HCT116 (cell line): ENCODE data around the gene PLCL2. TPM values are rescaled to one million over a fixed set of nuclear protein-coding genes. Genes with fewer than 3 reads are reported as not detected.

Experiments used
- ATAC-seq: fragments of 200-7000 bp; cut with Tn5 transposase; 2 replicates; pipeline ENCODE4 v1.9.1; 2020; ENCODE audit warnings: mild to moderate bottlenecking, moderate library complexity
- BruUV-seq: library from RNA; stranded (reverse); fragments of 400-500 nt; replicated peaks from 2 replicates; lab custom pipeline; 2021; lab: Mats Ljungman, UMichigan
- CTCF ChIA-PET: fragments of 300-600 bp; sonication (Branson Sonifier 250); formaldehyde crosslinking; loops from one replicate; lab custom pipeline; 2021; ENCODE audit warnings: antibody characterized with exemption; lab: Charles Lee
- POLR2A ChIA-PET: fragments of 300-600, 350-600 bp; sonication (Branson Sonifier 250); formaldehyde crosslinking; loops from one replicate; lab custom pipeline; 2021; ENCODE audit warnings: antibody characterized with exemption; lab: Charles Lee
- RAD21 ChIA-PET, 2 experiments: fragments of 300-600 bp; sonication (Branson Sonifier 250); formaldehyde crosslinking; loops; one replicate each; lab custom pipeline; 2023; ENCODE audit warnings: low total read pairs in 2 of 2; ENCODE audit not compliant: uncharacterized antibody in 2 of 2, unreplicated experiment in 2 of 2, low non-redundant PET in 1 of 2; lab: Charles Lee
- DNase-seq: peaks from one replicate; pipeline ENCODE4 v3.0.0-alpha.2; 2010; ENCODE audit warnings: low read depth, low spot score
- H2AFZ ChIP-seq: fragments of 200-600 bp; shearing (Covaris generic), sonication (generic); 2 replicates; pipeline ENCODE4 v1.6.1; 2017; ENCODE audit warnings: low read depth, mixed run types, mixed read lengths, antibody characterized with exemption, low read length; ENCODE audit not compliant: poor library complexity, severe bottlenecking
- H3K27ac ChIP-seq: 2 replicates; pipeline ENCODE4 v1.5.1; 2012; ENCODE audit warnings: low read depth, low read length
- H3K27me3 ChIP-seq: fragments of 200-600 bp; sonication (generic); 2 replicates; pipeline ENCODE4 v1.6.1; 2016; ENCODE audit warnings: mixed run types, low read length, mixed read lengths; ENCODE audit not compliant: insufficient read depth
- H3K36me3 ChIP-seq, 2 experiments: fragments of 200-500 bp in 1 of 2; fragments of 200-600 bp in 1 of 2; sonication (Bioruptor generic) in 1 of 2; sonication (generic) in 1 of 2; 2 replicates each; pipeline versions ENCODE4 v1.5.1 to v1.6.1; 2014 to 2016; ENCODE audit warnings: low read length in 2 of 2, inconsistent platforms in 1 of 2, mixed read lengths in 1 of 2, mixed run types in 1 of 2; ENCODE audit not compliant: insufficient read depth in 2 of 2, control insufficient read depth in 1 of 2
- H3K4me1 ChIP-seq, 2 experiments: fragments of 200-600 bp in 1 of 2; sonication (generic) in 1 of 2; 2 replicates each; pipeline versions ENCODE4 v1.5.1 to v1.6.1; 2012 to 2017; ENCODE audit warnings: low read length in 2 of 2, inconsistent platforms in 1 of 2, mild to moderate bottlenecking in 1 of 2, mixed read lengths in 1 of 2, mixed run types in 1 of 2, moderate library complexity in 1 of 2; ENCODE audit not compliant: insufficient read depth in 2 of 2, control insufficient read depth in 1 of 2
- H3K4me2 ChIP-seq: fragments of 200-600 bp; sonication (generic); 2 replicates; pipeline ENCODE4 v1.6.1; 2017; ENCODE audit warnings: mixed run types, low read length, mixed read lengths
- H3K4me3 ChIP-seq, 2 experiments: fragments of 200-600 bp in 1 of 2; sonication (generic) in 1 of 2; replicated peaks in 1 of 2; 2 replicates each; pipeline ENCODE4 v1.5.1; 2011 to 2016; ENCODE audit warnings: low read length in 2 of 2, control low read depth in 1 of 2, low read depth in 1 of 2, mild to moderate bottlenecking in 1 of 2, mixed read lengths in 1 of 2, mixed run types in 1 of 2
- H3K79me2 ChIP-seq: fragments of 200-600 bp; sonication (generic); 2 replicates; pipeline ENCODE4 v1.6.1; 2017; ENCODE audit warnings: mild to moderate bottlenecking, mixed run types, low read length, moderate library complexity, mixed read lengths; ENCODE audit not compliant: insufficient read depth
- H3K9ac ChIP-seq: fragments of 200-600 bp; sonication (generic); 2 replicates; pipeline ENCODE4 v1.6.1; 2016; ENCODE audit warnings: low read length, mixed read lengths
- H3K9me2 ChIP-seq: fragments of 200-600 bp; sonication (generic), shearing (Covaris generic); 2 replicates; pipeline ENCODE4 v1.6.1; 2017; ENCODE audit warnings: mixed run types, mild to moderate bottlenecking, moderate library complexity; ENCODE audit not compliant: insufficient read depth
- H3K9me3 ChIP-seq, 2 experiments: fragments of 200-500 bp in 1 of 2; fragments of 200-600 bp in 1 of 2; sonication (Bioruptor generic) in 1 of 2; sonication (generic) in 1 of 2; 2 replicates each; pipeline ENCODE4 v1.6.1; 2014 to 2017; ENCODE audit warnings: low read length in 2 of 2, mixed read lengths in 2 of 2, inconsistent platforms in 1 of 2, low read depth in 1 of 2, mild to moderate bottlenecking in 1 of 2, mixed run types in 1 of 2, moderate library complexity in 1 of 2; ENCODE audit not compliant: control insufficient read depth in 1 of 2, insufficient read depth in 1 of 2
- H4K20me1 ChIP-seq: fragments of 200-600 bp; sonication (generic), shearing (Covaris generic); 2 replicates; pipeline ENCODE4 v1.6.1; 2017; ENCODE audit warnings: mixed run types, mild to moderate bottlenecking, moderate library complexity; ENCODE audit not compliant: insufficient read depth
- CEBPB ChIP-seq: IDR thresholded peaks from 2 replicates; pipeline ENCODE4 v1.6.1; 2012; ENCODE audit warnings: low read depth
- EGR1 ChIP-seq: IDR thresholded peaks from 2 replicates; pipeline ENCODE4 v1.6.1; 2012; ENCODE audit warnings: low read depth
- FOSL1 ChIP-seq: IDR thresholded peaks from 2 replicates; pipeline ENCODE4 v1.6.1; 2012; ENCODE audit warnings: low read depth
- JUND ChIP-seq: IDR thresholded peaks from 2 replicates; pipeline ENCODE4 v1.6.1; 2012
- SIN3A ChIP-seq: IDR thresholded peaks from 2 replicates; pipeline ENCODE4 v1.6.1; 2012; ENCODE audit warnings: low read depth
- SP1 ChIP-seq: IDR thresholded peaks from 2 replicates; pipeline ENCODE4 v1.6.1; 2012; ENCODE audit warnings: low read depth
- TCF7L2 ChIP-seq: IDR thresholded peaks from 2 replicates; pipeline ENCODE4 v1.7.0; 2011; ENCODE audit warnings: borderline replicate concordance, inconsistent platforms; ENCODE audit not compliant: insufficient read depth, insufficient read length; ENCODE audit errors: extremely low read depth
- intact Hi-C: fragments of 100-400 bp; cut with micrococcal nuclease; formaldehyde crosslinking; loops from 2 replicates; pipeline ENCODE4 v1.10.0; 2022
- total RNA-seq: library from RNA; stranded (reverse); gene quantifications from one replicate; pipeline ENCODE4 v1.2.1, GENCODE V29; 2021; ENCODE audit not compliant: unreplicated experiment
- TF ChIP-seq, protein P1 (sequence below): IDR thresholded peaks from 2 replicates; pipeline ENCODE4 v1.6.1; 2012
- TF ChIP-seq, protein P2 (sequence below): IDR thresholded peaks from 2 replicates; pipeline ENCODE4 v1.6.1; 2011; ENCODE audit warnings: mild to moderate bottlenecking, low read length, moderate library complexity; ENCODE audit not compliant: insufficient replicate concordance; ENCODE audit errors: extremely low read depth
- TF ChIP-seq, protein P3 (sequence below), 3 experiments: fragments of 200-600 bp in 1 of 3; sonication (generic) in 1 of 3; IDR thresholded peaks in 2 of 3; conservative IDR thresholded peaks in 1 of 3; 2 replicates each; pipeline ENCODE4 v1.5.1; 2012 to 2017; ENCODE audit warnings: low read depth in 2 of 3, low read length in 2 of 3, antibody characterized with exemption in 1 of 3, borderline replicate concordance in 1 of 3, control low read depth in 1 of 3, mild to moderate bottlenecking in 1 of 3, mixed read lengths in 1 of 3, mixed run types in 1 of 3, moderate library complexity in 1 of 3; ENCODE audit not compliant: insufficient read depth in 1 of 3

PLCL2 gene
- total RNA-seq, 1 experiment from 2014 or later, result 2.2 TPM

DNA sequence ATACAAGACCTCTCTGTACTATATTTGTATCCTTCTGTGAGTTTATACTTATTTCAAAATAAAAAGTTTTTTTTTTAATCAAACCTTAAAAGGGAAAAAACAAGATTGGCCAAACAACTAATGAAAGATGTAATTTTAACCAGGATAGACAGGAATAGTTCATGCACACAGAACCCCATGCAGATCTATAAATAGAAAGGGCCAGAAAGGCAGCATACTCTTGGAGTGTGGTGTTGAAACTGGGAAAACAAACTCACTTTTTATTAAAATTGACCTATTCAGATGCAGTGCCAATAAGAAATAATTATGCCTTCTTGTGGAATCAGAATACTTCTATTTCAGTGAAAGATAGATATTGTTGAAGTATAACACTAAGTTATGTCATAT, 204.6 kb downstream of the PLCL2 start (continued):
- TF ChIP-seq, protein P1, sequence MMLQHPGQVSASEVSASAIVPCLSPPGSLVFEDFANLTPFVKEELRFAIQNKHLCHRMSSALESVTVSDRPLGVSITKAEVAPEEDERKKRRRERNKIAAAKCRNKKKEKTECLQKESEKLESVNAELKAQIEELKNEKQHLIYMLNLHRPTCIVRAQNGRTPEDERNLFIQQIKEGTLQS, result no peak
- TF ChIP-seq SIN3A, result no peak

DNA sequence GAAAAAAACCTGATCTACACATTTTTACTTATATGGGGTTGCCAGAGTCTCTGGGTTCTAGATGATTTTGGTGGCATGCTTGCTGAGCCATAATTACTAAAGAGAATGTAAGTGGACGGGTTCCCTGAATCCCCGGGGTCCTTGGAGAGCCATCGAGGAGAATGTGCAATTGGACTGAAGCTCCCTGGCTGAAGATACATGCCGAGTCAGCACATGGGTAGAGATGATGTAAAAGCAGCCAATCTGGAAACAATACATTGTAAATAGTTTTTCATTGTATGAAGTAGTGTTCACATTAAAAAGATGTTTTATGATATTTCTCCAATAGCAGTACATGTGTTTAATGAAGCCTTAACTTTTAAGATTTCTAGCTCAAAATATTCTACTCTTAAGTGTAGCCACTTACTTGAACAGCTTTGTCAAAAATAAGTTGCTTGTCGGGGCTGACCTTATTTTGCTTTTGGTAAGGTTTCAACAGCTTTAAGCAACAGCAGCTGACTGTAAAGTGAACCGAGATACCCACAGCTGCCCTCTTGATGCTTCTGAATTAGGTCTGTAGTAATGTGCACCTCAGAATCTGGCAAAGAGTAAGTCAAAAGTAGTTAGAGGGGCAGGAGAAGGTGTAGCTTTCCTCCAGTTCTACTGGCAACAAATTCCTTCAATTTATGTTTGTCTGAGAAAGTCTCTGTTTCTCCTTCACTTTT, 205.7 kb downstream of the PLCL2 start:
- H3K4me3 ChIP-seq, result no peak overlapping the region
- RAD21 ChIA-PET, result no interaction called here
- no peaks in the 10 kb centered on the region for H3K9me3 ChIP-seq
- no peaks in the 10 kb centered on the region for H3K9me2 ChIP-seq
- no TSS peak for BruUV-seq
- intact Hi-C loops, result no loop called here
- no peaks in the 10 kb centered on the region for H3K27me3 ChIP-seq
- no peaks in the 10 kb centered on the region for H3K36me3 ChIP-seq
- no peak overlapping the region for H3K4me2 ChIP-seq
- POLR2A ChIA-PET, result no interaction called here
- no peak overlapping the region for H2AFZ ChIP-seq
- CTCF ChIA-PET, result no interaction called here
- no peaks in the 10 kb centered on the region for H3K4me1 ChIP-seq
- DNase-seq (no peak), ATAC-seq (no peak)
- H3K9ac ChIP-seq, result no peak overlapping the region
- no peaks in the 10 kb centered on the region for H3K79me2 ChIP-seq
- H4K20me1 ChIP-seq, result no peaks in the 10 kb centered on the region
- H3K27ac ChIP-seq, result no peak overlapping the region
- TF ChIP-seq JUND, result no peak
- no peak for TF ChIP-seq TCF7L2
- TF ChIP-seq, protein P2, sequence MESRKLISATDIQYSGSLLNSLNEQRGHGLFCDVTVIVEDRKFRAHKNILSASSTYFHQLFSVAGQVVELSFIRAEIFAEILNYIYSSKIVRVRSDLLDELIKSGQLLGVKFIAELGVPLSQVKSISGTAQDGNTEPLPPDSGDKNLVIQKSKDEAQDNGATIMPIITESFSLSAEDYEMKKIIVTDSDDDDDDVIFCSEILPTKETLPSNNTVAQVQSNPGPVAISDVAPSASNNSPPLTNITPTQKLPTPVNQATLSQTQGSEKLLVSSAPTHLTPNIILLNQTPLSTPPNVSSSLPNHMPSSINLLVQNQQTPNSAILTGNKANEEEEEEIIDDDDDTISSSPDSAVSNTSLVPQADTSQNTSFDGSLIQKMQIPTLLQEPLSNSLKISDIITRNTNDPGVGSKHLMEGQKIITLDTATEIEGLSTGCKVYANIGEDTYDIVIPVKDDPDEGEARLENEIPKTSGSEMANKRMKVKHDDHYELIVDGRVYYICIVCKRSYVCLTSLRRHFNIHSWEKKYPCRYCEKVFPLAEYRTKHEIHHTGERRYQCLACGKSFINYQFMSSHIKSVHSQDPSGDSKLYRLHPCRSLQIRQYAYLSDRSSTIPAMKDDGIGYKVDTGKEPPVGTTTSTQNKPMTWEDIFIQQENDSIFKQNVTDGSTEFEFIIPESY, result no peak
- TF ChIP-seq CEBPB, result no peak
- no peak for TF ChIP-seq EGR1
- TF ChIP-seq, protein P3, sequence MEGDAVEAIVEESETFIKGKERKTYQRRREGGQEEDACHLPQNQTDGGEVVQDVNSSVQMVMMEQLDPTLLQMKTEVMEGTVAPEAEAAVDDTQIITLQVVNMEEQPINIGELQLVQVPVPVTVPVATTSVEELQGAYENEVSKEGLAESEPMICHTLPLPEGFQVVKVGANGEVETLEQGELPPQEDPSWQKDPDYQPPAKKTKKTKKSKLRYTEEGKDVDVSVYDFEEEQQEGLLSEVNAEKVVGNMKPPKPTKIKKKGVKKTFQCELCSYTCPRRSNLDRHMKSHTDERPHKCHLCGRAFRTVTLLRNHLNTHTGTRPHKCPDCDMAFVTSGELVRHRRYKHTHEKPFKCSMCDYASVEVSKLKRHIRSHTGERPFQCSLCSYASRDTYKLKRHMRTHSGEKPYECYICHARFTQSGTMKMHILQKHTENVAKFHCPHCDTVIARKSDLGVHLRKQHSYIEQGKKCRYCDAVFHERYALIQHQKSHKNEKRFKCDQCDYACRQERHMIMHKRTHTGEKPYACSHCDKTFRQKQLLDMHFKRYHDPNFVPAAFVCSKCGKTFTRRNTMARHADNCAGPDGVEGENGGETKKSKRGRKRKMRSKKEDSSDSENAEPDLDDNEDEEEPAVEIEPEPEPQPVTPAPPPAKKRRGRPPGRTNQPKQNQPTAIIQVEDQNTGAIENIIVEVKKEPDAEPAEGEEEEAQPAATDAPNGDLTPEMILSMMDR (IDR thresholded peaks at IDR 0.05 in 2 of 3, conservative IDR thresholded peaks at IDR 0.05 in 1 of 3; ENCODE audit: borderline replicate concordance in 1 of 3, insufficient read depth in 1 of 3, low read depth in 2 of 3, low read length in 2 of 3), result no peak
- no peak for TF ChIP-seq FOSL1
- TF ChIP-seq SP1, result no peak
- TF ChIP-seq, all 23 proteins: peak for 0
